HepG2 (cell line): ENCODE data around the gene ACCS. TPM values are rescaled to one million over a fixed set of nuclear protein-coding genes. Genes with fewer than 3 reads are reported as not detected.

ENCODE experiments used
- ATAC-seq: fragments of 200-7000 bp; cut with Tn5 transposase; 3 replicates; pipeline ENCODE4 v1.9.1; 2020; ENCODE audit warnings: mild to moderate bottlenecking, moderate library complexity
- BruUV-seq: library from RNA; stranded (reverse); fragments of 400-500 nt; replicated peaks from 2 replicates; lab custom pipeline; 2021; lab: Mats Ljungman, UMichigan
- CTCF ChIA-PET: fragments of 300-600 bp; formaldehyde crosslinking; extraction: SDS; loops from one replicate; lab custom pipeline; 2021; ENCODE audit warnings: low total read pairs, inconsistent platforms, low intra/inter-chr PET ratio; lab: Yijun Ruan, JAX
- POLR2A ChIA-PET: fragments of 350-600 bp; sonication (Branson Sonifier 250); formaldehyde crosslinking; loops from one replicate; lab custom pipeline; 2020; ENCODE audit warnings: antibody characterized with exemption, inconsistent platforms; lab: Yijun Ruan, JAX
- DNase-seq: peaks from one replicate; pipeline ENCODE4 v3.0.0-alpha.2; 2015; ENCODE audit warnings: low spot score
- FAIRE-seq: peaks from 3 replicates; lab custom pipeline; 2011; peaks lifted over from hg19 to GRCh38; lab: Jason Lieb, UNC
- H2AFZ ChIP-seq: one replicate; pipeline ENCODE4 v1.6.1; 2011; ENCODE audit warnings: low read length, inconsistent platforms
- H3K27ac ChIP-seq: fragments of 300-600 bp; 3 replicates; pipeline ENCODE4 v1.8.0; 2011; ENCODE audit warnings: mixed run types, mild to moderate bottlenecking, mixed read lengths, low read length, inconsistent platforms; ENCODE audit not compliant: insufficient read depth; ENCODE audit errors: extremely low read length
- H3K27me3 ChIP-seq, 2 experiments: fragments of 200-600 bp in 1 of 2; 2 replicates in 1 of 2; 3 replicates in 1 of 2; pipeline versions ENCODE4 v1.6.0 to v1.8.0; 2011; ENCODE audit warnings: low read length in 2 of 2, mild to moderate bottlenecking in 2 of 2, moderate library complexity in 2 of 2, inconsistent platforms in 1 of 2; ENCODE audit not compliant: insufficient read depth in 2 of 2, control insufficient read depth in 1 of 2
- H3K36me3 ChIP-seq, 2 experiments: fragments of 200-600 bp in 1 of 2; replicated peaks in 1 of 2; 2 replicates in 1 of 2; 3 replicates in 1 of 2; pipeline versions ENCODE4 v1.5.1 to v1.8.0; 2011; ENCODE audit warnings: low read length in 2 of 2, inconsistent platforms in 1 of 2; ENCODE audit not compliant: insufficient read depth in 2 of 2, control insufficient read depth in 1 of 2
- H3K4me1 ChIP-seq: 2 replicates; pipeline ENCODE4 v1.5.1; 2012; ENCODE audit warnings: low read length, inconsistent platforms; ENCODE audit not compliant: insufficient read depth
- H3K4me2 ChIP-seq: 2 replicates; pipeline ENCODE4 v1.6.0; 2011; ENCODE audit warnings: low read depth, low read length, inconsistent platforms
- H3K4me3 ChIP-seq, 3 experiments: fragments of 200-600 bp in 1 of 3; sonication (generic), shearing (Covaris generic) in 1 of 3; replicated peaks in 1 of 3; 2 replicates each; pipeline ENCODE4 v1.5.1; 2011 to 2016; ENCODE audit warnings: low read length in 3 of 3, inconsistent platforms in 2 of 3, low read depth in 2 of 3, mild to moderate bottlenecking in 2 of 3, control low read depth in 1 of 3, mixed read lengths in 1 of 3; ENCODE audit not compliant: insufficient read depth in 1 of 3
- H3K79me2 ChIP-seq: one replicate; pipeline ENCODE4 v1.6.1; 2011; ENCODE audit warnings: low read length, inconsistent platforms; ENCODE audit not compliant: insufficient read depth
- H3K9ac ChIP-seq: 2 replicates; pipeline ENCODE4 v1.6.0; 2011; ENCODE audit warnings: mild to moderate bottlenecking, low read depth, low read length, inconsistent platforms; ENCODE audit not compliant: insufficient read depth
- H3K9me3 ChIP-seq: 2 replicates; pipeline ENCODE4 v1.5.1; 2012; ENCODE audit warnings: mild to moderate bottlenecking, low read length
- H4K20me1 ChIP-seq: 2 replicates; pipeline ENCODE4 v1.6.0; 2011; ENCODE audit warnings: inconsistent platforms, mild to moderate bottlenecking, low read length, moderate library complexity; ENCODE audit not compliant: insufficient read depth
- ATF7 ChIP-seq, 2 experiments: fragments of 450-650 bp in 1 of 2; sonication (generic) in 1 of 2; formaldehyde crosslinking in 1 of 2; IDR thresholded peaks; 2 replicates each; pipeline versions ENCODE4 v1.4.0 to v1.6.1; 2016 to 2020; ENCODE audit warnings: antibody characterized with exemption in 1 of 2, mild to moderate bottlenecking in 1 of 2, missing genetic modification reagents in 1 of 2
- CCAR2 ChIP-seq: fragments of 200-400 bp; formaldehyde crosslinking; optimal IDR thresholded peaks from 2 replicates; pipeline ENCODE3; 2018; ENCODE audit warnings: low read depth, mild to moderate bottlenecking, low read length, moderate library complexity
- CREB1 ChIP-seq, 2 experiments: fragments of 450-650 bp in 1 of 2; IDR thresholded peaks; 2 replicates each; pipeline ENCODE4 v1.6.1; 2016 to 2017; ENCODE audit warnings: control low read depth in 1 of 2, mild to moderate bottlenecking in 1 of 2, missing compliant biosample characterization in 1 of 2, missing genetic modification characterization in 1 of 2
- FOXO1 ChIP-seq: sonication (generic); formaldehyde crosslinking; IDR thresholded peaks from 2 replicates; pipeline ENCODE4 v1.4.0; 2020; ENCODE audit warnings: missing genetic modification reagents
- KLF15 ChIP-seq: sonication (generic); formaldehyde crosslinking; IDR thresholded peaks from 2 replicates; pipeline ENCODE4 v1.8.1; 2023; ENCODE audit warnings: borderline replicate concordance, mild to moderate bottlenecking, inconsistent platforms, missing genetic modification reagents, mixed read lengths
- SMAD1 ChIP-seq: sonication (generic); formaldehyde crosslinking; IDR thresholded peaks from 2 replicates; pipeline ENCODE4 v1.4.0; 2020; ENCODE audit warnings: missing genetic modification reagents, low read depth, mild to moderate bottlenecking, borderline replicate concordance
- TEAD2 ChIP-seq: sonication (generic); formaldehyde crosslinking; IDR thresholded peaks from 2 replicates; pipeline ENCODE4 v1.9.0; 2021; ENCODE audit warnings: missing genetic modification reagents
- XRCC5 ChIP-seq: fragments of 200-400 bp; formaldehyde crosslinking; optimal IDR thresholded peaks from 2 replicates; pipeline ENCODE3; 2017; ENCODE audit warnings: mild to moderate bottlenecking, low read length
- YEATS2 ChIP-seq: sonication (generic); formaldehyde crosslinking; IDR thresholded peaks from 2 replicates; pipeline ENCODE4 v1.4.0; 2020; ENCODE audit warnings: missing genetic modification reagents, borderline replicate concordance
- ZKSCAN1 ChIP-seq: fragments of 150-350 bp; IDR thresholded peaks from 2 replicates; pipeline ENCODE4 v1.6.1; 2014; ENCODE audit warnings: low read length
- ZNF350 ChIP-seq: sonication (generic); formaldehyde crosslinking; IDR thresholded peaks from 2 replicates; pipeline ENCODE4 v1.4.0; 2020; ENCODE audit warnings: mild to moderate bottlenecking, low read depth, missing genetic modification reagents, borderline replicate concordance
- ZNF501 ChIP-seq: sonication (generic); formaldehyde crosslinking; IDR thresholded peaks from 2 replicates; pipeline ENCODE4 v1.5.1; 2020; ENCODE audit warnings: mild to moderate bottlenecking, moderate library complexity, missing genetic modification reagents
- ZNF615 ChIP-seq: sonication (generic); formaldehyde crosslinking; IDR thresholded peaks from 2 replicates; pipeline ENCODE4 v1.5.0; 2020; ENCODE audit warnings: mild to moderate bottlenecking, missing genetic modification reagents, borderline replicate concordance
- WGBS: methylation state at CpG from one replicate; pipeline ENCODE4 v1.1.6; 2017; ENCODE audit warnings: low lambda C conversion rate; 5-methylcytosine and 5-hydroxymethylcytosine counted together
- in situ Hi-C: cut with HindIII; loops from 2 replicates; pipeline ENCODE4 v1.10.0; 2017; ENCODE audit warnings: low pct_unique_long_range_greater_than_20kb; ENCODE audit not compliant: extremely low pct_ligation_motif_present
- intact Hi-C: fragments of 100-400 bp; cut with micrococcal nuclease; formaldehyde crosslinking; loops from one replicate; pipeline ENCODE4 v1.10.0; 2022; ENCODE audit not compliant: unreplicated experiment
- polyA plus RNA-seq, 8 experiments: library from polyadenylated mRNA; depleted of rRNA in 3 of 8; stranded (reverse) in 7 of 8; unstranded in 1 of 8; fragments of >200 nt; fragmentation: Illumina TruSeq in 4 of 8; extraction: Trizol in 4 of 8; gene quantifications; 2 replicates each; pipeline versions ENCODE4 v1.2.1 to v1.2.3, GENCODE V29; 2011 to 2016; ENCODE audit warnings: low read depth in 4 of 8, missing spikeins in 1 of 8, mixed read lengths in 1 of 8; ENCODE audit not compliant: insufficient read depth in 1 of 8
- total RNA-seq, 5 experiments: library from RNA; depleted of rRNA; stranded (reverse); fragments of >200 nt; fragmentation: Illumina TruSeq; extraction: Trizol; gene quantifications; 2 replicates each; pipeline ENCODE4 v1.2.3, GENCODE V29; 2016; ENCODE audit warnings: low read depth in 1 of 5
- TF ChIP-seq, protein P1 (sequence below): sonication (generic); formaldehyde crosslinking; IDR thresholded peaks from 2 replicates; pipeline ENCODE4 v1.5.0; 2020; ENCODE audit warnings: missing genetic modification reagents, mild to moderate bottlenecking, borderline replicate concordance
- TF ChIP-seq, protein P2 (sequence below): sonication (generic); formaldehyde crosslinking; IDR thresholded peaks from 2 replicates; pipeline ENCODE4 v1.8.0; 2022; ENCODE audit warnings: missing genetic modification reagents, mild to moderate bottlenecking, inconsistent platforms, borderline replicate concordance
- TF ChIP-seq, protein P3 (sequence below): sonication (generic); formaldehyde crosslinking; conservative IDR thresholded peaks from 2 replicates; pipeline ENCODE4 v1.8.0; 2022; ENCODE audit warnings: low read depth, missing genetic modification reagents
- TF ChIP-seq, protein P4 (sequence below): sonication (generic); formaldehyde crosslinking; IDR thresholded peaks from 2 replicates; pipeline ENCODE4 v1.5.0; 2020; ENCODE audit warnings: missing genetic modification reagents, mild to moderate bottlenecking, borderline replicate concordance

Gene ACCS
- total and polyA plus RNA-seq, 2 of the 13 experiments (the other 11 are each of a cell fraction or from before 2014, with no cell fraction given) = 0.55 to 0.59 TPM

DNA sequence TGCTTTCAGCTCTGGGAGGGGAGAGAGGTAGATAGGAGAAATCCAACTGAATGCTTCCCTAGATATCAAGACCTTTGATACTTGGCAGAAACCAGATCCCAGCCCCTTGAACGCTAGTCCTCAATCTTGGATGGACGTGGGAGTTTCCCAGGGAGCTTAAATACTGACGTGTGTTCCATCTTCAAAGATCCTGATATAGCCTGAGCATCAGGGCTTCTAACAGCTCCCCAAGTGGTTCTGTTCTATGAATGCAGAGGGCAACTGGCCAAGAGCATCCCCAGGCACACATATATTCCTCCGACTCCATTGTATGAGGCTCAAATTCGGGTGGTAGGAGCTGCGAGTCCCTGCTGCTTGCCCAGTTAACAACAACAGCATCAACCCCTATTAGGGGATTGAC is 8.7 kb upstream of the ACCS start (continued):
- no peak for TF ChIP-seq ZNF350 (CRISPR knock-in tag)
- TF ChIP-seq, protein P1, sequence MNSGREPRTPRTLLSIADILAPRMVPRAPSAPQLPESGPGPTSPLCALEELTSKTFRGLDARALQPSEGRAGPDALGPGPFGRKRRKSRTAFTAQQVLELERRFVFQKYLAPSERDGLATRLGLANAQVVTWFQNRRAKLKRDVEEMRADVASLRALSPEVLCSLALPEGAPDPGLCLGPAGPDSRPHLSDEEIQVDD (CRISPR knock-in tag) = no peak
- TF ChIP-seq SMAD1 (CRISPR knock-in tag) = no peak
- TF ChIP-seq, all 625 proteins: peak for 0

DNA sequence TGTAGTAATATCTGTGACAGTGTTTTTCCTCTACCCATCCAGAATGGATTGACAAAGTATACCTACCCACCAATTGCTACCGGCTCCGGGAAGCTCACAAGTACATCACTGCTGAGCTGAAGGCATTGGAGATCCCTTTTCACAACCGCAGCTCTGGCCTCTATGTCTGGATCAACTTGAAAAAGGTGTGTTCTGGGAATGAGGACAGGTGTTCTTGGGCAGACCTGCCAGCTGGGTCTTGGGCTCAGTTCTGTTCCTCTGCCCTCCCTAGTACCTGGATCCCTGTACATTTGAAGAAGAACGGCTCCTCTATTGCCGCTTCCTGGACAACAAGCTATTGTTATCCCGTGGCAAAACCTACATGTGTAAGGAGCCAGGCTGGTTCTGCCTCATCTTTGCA is 7.8 kb upstream of the ACCS start:
- CTCF ChIA-PET = no interaction called here
- H3K9ac ChIP-seq = no peak overlapping the region
- no peak for TF ChIP-seq YEATS2
- no peak for TF ChIP-seq ATF7 (IDR thresholded peaks at IDR 0.05)
- TF ChIP-seq ATF7 (CRISPR knock-in tag; IDR thresholded peaks at IDR 0.05) = no peak
- no peak for TF ChIP-seq KLF15
- TF ChIP-seq ZNF615 (CRISPR knock-in tag) = no peak
- TF ChIP-seq, protein P2, sequence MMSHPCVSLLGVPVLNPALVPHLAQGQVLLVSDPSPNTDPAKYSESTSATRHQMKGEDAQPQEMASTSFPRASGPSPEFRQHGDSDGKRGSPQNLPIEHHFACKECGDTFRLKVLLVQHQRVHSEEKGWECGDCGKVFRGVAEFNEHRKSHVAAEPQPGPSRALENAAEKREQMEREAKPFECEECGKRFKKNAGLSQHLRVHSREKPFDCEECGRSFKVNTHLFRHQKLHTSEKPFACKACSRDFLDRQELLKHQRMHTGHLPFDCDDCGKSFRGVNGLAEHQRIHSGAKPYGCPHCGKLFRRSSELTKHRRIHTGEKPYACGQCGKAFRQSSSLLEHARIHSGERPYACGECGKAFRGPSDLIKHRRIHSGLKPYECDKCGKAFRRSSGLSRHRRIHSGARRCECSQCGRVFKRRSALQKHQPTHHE (CRISPR knock-in tag) = no peak
- no peak for TF ChIP-seq FOXO1 (CRISPR knock-in tag)
- no peak for TF ChIP-seq XRCC5
- TF ChIP-seq, protein P3, sequence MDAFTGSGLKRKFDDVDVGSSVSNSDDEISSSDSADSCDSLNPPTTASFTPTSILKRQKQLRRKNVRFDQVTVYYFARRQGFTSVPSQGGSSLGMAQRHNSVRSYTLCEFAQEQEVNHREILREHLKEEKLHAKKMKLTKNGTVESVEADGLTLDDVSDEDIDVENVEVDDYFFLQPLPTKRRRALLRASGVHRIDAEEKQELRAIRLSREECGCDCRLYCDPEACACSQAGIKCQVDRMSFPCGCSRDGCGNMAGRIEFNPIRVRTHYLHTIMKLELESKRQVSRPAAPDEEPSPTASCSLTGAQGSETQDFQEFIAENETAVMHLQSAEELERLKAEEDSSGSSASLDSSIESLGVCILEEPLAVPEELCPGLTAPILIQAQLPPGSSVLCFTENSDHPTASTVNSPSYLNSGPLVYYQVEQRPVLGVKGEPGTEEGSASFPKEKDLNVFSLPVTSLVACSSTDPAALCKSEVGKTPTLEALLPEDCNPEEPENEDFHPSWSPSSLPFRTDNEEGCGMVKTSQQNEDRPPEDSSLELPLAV = no peak
- TF ChIP-seq, protein P4, sequence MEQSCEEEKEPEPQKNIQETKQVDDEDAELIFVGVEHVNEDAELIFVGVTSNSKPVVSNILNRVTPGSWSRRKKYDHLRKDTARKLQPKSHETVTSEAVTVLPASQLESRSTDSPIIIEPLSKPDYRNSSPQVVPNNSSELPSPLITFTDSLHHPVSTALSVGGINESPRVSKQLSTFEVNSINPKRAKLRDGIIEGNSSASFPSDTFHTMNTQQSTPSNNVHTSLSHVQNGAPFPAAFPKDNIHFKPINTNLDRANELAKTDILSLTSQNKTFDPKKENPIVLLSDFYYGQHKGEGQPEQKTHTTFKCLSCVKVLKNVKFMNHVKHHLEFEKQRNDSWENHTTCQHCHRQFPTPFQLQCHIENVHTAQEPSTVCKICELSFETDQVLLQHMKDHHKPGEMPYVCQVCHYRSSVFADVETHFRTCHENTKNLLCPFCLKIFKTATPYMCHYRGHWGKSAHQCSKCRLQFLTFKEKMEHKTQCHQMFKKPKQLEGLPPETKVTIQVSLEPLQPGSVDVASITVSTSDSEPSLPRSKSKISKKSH (CRISPR knock-in tag) = no peak
- no peak for TF ChIP-seq CREB1 (IDR thresholded peaks at IDR 0.05)
- no peak for TF ChIP-seq CREB1 (CRISPR knock-in tag; IDR thresholded peaks at IDR 0.05)
- no peak for TF ChIP-seq TEAD2 (CRISPR knock-in tag)
- no peak for TF ChIP-seq CCAR2
- TF ChIP-seq ZNF501 (CRISPR knock-in tag) = no peak
- TF ChIP-seq ZKSCAN1 = no peak
- H3K9me3 ChIP-seq = no peaks in the 10 kb centered on the region
- H3K79me2 ChIP-seq = no peaks in the 10 kb centered on the region
- BruUV-seq = no TSS peak
- H3K27me3 ChIP-seq = peaks cover 1 to 11% of the 10 kb centered on the region in 2 experiments; a peak in 2 of 5 replicates
- no peak overlapping the region for H2AFZ ChIP-seq
- H4K20me1 ChIP-seq = no peaks in the 10 kb centered on the region
- FAIRE-seq (no peak), DNase-seq (no peak), ATAC-seq (no peak)
- WGBS = 14% methylated on average over 5 of the region's 6 CpGs
- no peaks in the 10 kb centered on the region for H3K36me3 ChIP-seq
- H3K27ac ChIP-seq = no peak overlapping the region
- H3K4me3 ChIP-seq = no peak overlapping the region
- H3K4me2 ChIP-seq = no peak overlapping the region
- no peaks in the 10 kb centered on the region for H3K4me1 ChIP-seq
- POLR2A ChIA-PET = no interaction called here
- in situ Hi-C loops = no loop called here
- intact Hi-C loops = no loop called here
